RWPE1 (cell line): Measurements from ENCODE around the gene OMP.
"Not testable (repeated sequence)": the region's sequence is repeated elsewhere in the genome, so short reads cannot be mapped to it uniquely, and the experiment has no call there.

Source experiments
- CTCF ChIA-PET: fragments of 350-600 bp; sonication (Branson Sonifier 250); formaldehyde crosslinking; extraction: SDS; loops from one replicate; lab custom pipeline; 2021; lab: Yijun Ruan, JAX
- POLR2A ChIA-PET: fragments of 400-600 bp; formaldehyde crosslinking; extraction: SDS; loops from one replicate; lab custom pipeline; 2020; ENCODE audit warnings: antibody characterized with exemption; ENCODE audit not compliant: low non-redundant PET; lab: Yijun Ruan, JAX
- DNase-seq: peaks from one replicate; pipeline ENCODE4 v3.0.0; 2012; ENCODE audit warnings: low spot score
- H3K27ac ChIP-seq: fragments of 450-650 bp; 2 replicates; pipeline ENCODE4 v1.5.1; 2017
- TF ChIP-seq, protein P1 (sequence below): fragments of 450-650 bp; conservative IDR thresholded peaks from 2 replicates; pipeline ENCODE4 v1.5.1; 2017; ENCODE audit warnings: low read depth, mild to moderate bottlenecking

Gene OMP

DNA sequence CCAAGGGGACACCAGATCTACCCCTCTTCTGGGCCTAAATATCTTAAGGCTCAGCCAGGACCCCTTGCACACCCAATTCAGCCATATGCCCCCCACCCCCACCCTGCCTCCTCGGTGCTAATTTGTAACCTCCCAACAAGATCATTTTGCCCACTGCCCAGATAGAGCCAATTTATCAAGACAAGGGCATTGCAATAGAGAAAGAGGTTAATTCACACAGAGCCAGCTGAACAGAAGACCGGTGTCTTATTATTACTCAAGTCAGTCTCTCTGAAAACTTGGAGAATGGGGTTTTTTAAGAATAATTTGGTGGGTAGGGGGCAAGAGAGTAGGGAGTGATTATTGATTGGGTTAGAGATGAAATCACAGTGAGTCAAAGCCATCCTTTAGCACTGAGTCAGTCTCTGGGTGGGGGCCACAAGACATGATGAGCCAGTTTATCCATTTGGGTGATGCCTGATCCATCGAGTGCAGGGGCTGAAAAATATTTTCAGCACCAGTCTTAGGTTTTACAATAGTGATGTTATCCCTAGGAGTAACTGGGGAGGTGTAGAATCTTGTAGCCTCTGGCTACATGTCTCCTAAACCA, 45.7 kb upstream of the OMP start:
- ChIA-PET CTCF (no interaction called here), POLR2A (no interaction called here)
- TF ChIP-seq, protein P1, sequence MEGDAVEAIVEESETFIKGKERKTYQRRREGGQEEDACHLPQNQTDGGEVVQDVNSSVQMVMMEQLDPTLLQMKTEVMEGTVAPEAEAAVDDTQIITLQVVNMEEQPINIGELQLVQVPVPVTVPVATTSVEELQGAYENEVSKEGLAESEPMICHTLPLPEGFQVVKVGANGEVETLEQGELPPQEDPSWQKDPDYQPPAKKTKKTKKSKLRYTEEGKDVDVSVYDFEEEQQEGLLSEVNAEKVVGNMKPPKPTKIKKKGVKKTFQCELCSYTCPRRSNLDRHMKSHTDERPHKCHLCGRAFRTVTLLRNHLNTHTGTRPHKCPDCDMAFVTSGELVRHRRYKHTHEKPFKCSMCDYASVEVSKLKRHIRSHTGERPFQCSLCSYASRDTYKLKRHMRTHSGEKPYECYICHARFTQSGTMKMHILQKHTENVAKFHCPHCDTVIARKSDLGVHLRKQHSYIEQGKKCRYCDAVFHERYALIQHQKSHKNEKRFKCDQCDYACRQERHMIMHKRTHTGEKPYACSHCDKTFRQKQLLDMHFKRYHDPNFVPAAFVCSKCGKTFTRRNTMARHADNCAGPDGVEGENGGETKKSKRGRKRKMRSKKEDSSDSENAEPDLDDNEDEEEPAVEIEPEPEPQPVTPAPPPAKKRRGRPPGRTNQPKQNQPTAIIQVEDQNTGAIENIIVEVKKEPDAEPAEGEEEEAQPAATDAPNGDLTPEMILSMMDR, result no peak
- no peak for DNase-seq
- no peak overlapping the region for H3K27ac ChIP-seq

DNA sequence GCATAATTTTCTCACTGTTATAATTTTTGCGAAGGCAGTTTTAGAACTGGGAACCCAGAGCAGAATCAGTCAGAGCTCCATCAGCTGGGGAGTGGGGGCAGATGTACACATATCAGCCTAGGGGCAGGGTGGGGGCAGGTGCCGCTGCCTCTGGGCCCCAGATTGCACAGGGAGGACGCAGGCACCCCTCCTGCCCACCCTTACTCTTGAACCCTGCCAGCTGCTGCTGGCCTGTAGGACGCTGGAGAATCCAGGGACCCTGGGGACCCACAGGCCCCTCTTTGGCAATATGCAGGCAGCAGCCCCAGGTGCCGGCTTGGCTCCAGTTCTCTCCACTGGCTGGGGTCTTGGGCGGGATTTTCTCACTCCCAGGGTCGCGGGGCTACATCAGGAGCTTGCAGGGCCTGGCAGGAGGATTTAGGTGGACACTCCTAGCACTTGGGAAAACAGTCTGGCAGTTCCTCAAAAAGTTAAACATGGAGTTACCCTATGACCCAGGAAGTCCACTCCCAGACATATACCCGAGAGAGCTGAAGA, 44.6 kb upstream of the OMP start:
- ChIA-PET CTCF (interaction anchor here (2.2 kb wide), 1 partner anchor 33 kb away, joined by 6 read pairs; no protein-coding TSS in a partner anchor), POLR2A (no interaction called here)
- DNase-seq, result no peak
- TF ChIP-seq, protein P1, result no peak
- H3K27ac ChIP-seq, result no peak overlapping the region

DNA sequence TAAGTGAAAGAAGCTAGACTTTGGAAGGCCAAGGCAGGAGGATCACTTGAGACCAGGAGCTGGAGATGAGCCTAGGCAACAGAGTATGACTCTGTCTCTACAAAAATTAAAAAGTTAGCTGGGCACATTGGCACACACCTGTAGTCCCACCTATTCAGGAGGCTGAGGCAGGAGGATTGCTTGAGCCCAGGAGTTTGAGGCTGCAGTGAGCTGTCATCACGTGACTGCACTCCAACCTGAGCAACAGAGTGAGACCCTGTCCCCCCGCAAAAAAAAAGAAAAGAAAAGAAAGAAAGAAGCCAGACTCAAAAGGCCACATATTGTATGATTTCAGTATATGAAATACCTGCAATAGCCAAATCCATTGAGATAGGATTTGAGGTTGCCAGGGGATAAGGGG, 43.7 kb upstream of the OMP start:
- POLR2A ChIA-PET, result no interaction called here
- CTCF ChIA-PET, result interaction anchor here (2.2 kb wide), 1 partner anchor 32 kb away, joined by 6 read pairs; no protein-coding TSS in a partner anchor
- DNase-seq, result no peak
- TF ChIP-seq, protein P1, result no peak
- no peak overlapping the region for H3K27ac ChIP-seq

DNA sequence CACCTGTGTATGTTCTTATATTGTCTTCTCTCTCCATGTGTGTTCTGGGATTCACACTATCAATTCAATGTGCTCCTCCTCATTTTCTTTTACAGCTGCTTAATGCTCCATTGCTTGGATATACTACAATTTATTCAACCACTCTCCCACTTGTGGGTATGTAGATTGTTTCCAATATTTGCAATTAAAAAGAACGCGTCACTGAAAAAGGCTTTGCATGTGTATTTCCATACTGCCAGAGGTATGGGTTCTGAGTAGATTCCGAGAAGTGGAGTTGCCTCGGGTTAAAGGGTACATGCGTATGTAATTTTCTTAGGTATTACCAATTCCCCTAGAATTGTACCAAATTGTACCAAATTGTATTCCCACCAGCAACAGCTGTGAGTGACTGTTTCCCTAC, 42.8 kb upstream of the OMP start:
- no peak overlapping the region for H3K27ac ChIP-seq
- ChIA-PET CTCF (interaction anchor here (2.2 kb wide), 1 partner anchor 31 kb away, joined by 6 read pairs; no protein-coding TSS in a partner anchor), POLR2A (no interaction called here)
- TF ChIP-seq, protein P1, result no peak
- DNase-seq, result no peak

DNA sequence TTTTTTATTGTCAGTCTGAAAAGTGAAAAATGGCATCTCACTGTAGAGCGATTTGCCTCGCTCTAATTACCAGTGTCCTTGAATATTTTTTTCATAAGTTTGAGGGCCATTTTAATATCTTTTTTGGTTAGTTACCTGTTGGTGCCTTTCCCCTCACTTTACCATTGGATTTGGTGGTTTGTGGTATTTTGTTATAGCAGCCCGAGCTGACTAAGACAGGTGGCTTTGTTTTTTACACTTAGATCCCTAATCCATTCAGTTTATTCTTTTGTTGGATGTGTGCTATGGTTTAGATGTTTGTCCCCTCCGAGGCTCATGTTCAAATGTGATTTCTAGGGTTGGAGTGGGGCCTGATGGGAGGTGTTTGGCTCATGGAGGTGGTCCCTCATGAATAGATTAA, 42.4 kb upstream of the OMP start:
- TF ChIP-seq, protein P1, result no peak
- ChIA-PET CTCF (interaction anchor here (0.6 to 1.1 kb wide), 2 partner anchors 30 to 1505 kb away, joined by 4 read pairs; no protein-coding TSS in a partner anchor), POLR2A (no interaction called here)
- no peak for DNase-seq
- no peak overlapping the region for H3K27ac ChIP-seq

DNA sequence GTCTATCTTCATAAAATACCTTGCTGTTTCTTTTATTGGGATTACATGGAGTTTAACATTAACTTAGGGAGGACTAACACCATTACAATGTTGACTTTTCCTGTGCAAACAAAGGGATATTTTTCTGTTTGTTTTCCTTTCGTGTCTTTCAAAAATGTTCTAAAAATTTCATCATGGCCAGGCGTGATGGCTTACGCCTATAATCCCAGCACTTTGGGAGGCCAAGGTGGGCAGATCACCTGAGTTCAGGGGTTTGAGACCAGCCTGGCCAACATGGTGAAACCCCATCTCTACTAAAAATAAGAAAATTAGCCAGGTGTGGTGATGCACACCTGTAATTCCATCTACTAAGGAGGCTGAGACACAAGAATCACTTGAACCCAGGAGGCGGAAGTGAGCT, 41.4 kb upstream of the OMP start:
- H3K27ac ChIP-seq, POLR2A ChIA-PET, DNase-seq: not testable (repeated sequence)
- CTCF ChIA-PET, result interaction anchor here (1.1 kb wide), 1 partner anchor 29 kb away, joined by 4 read pairs; no protein-coding TSS in a partner anchor

DNA sequence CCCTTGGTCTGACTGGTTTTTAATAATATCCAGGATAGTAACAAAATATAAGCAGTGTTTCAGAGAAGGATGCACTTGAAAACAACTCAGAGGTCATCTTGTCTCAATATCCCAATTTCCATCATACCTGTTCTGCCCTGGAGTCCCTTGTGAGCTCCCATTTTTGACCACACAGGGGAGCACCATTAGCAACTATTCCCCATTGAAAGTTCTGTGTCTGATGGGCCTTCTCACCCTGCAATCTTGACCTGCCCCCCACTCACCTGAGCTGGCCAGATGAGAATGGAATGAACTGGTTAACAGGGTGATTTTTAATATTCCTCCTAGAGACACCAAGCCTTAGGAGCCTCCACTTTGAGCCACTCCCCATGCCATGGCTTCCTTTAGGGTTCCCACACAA, 39.7 kb upstream of the OMP start:
- CTCF ChIA-PET, result interaction anchor here (0.7 to 2.2 kb wide), 5 partner anchors 15 to 32 kb away, joined by 3 to 11 read pairs (median 6); no protein-coding TSS in a partner anchor
- TF ChIP-seq, protein P1, result no peak

More for the DNA sequence above, 39.7 kb upstream of the OMP start:
- POLR2A ChIA-PET, result no interaction called here
- H3K27ac ChIP-seq, result no peak overlapping the region
- DNase-seq, result no peak
